HepG2 (cell line): ENCODE measurements around the gene SIAH1.

Source experiments
- FOXC1 ChIP-seq: sonication (generic); formaldehyde crosslinking; IDR thresholded peaks from 2 replicates; pipeline ENCODE4 v1.8.0; 2022; ENCODE audit warnings: mild to moderate bottlenecking, missing genetic modification reagents, borderline replicate concordance
- PHF21A ChIP-seq: sonication (generic); formaldehyde crosslinking; IDR thresholded peaks from 2 replicates; pipeline ENCODE4 v1.5.0; 2020; ENCODE audit warnings: mild to moderate bottlenecking, missing genetic modification reagents
- RXRA ChIP-seq: sonication (generic); formaldehyde crosslinking; IDR thresholded peaks from 2 replicates; pipeline ENCODE4 v1.5.1; 2020; ENCODE audit warnings: missing genetic modification reagents
- SP4 ChIP-seq: sonication (generic); formaldehyde crosslinking; IDR thresholded peaks from 2 replicates; pipeline ENCODE4 v1.8.1; 2023; ENCODE audit warnings: mild to moderate bottlenecking, missing genetic modification reagents
- ZNF274 ChIP-seq: sonication (generic); formaldehyde crosslinking; IDR thresholded peaks from 2 replicates; pipeline ENCODE4 v1.5.1; 2020; ENCODE audit warnings: mild to moderate bottlenecking, missing genetic modification reagents
- ZNF367 ChIP-seq: sonication (generic); formaldehyde crosslinking; IDR thresholded peaks from 2 replicates; pipeline ENCODE4 v1.4.0; 2020; ENCODE audit warnings: missing genetic modification reagents, borderline replicate concordance
- TF ChIP-seq, protein P1 (sequence below): IDR thresholded peaks from 2 replicates; pipeline ENCODE4 v1.6.1; 2016; ENCODE audit warnings: low read depth
- TF ChIP-seq, protein P2 (sequence below): sonication (generic); formaldehyde crosslinking; IDR thresholded peaks from 2 replicates; pipeline ENCODE4 v1.8.1; 2023; ENCODE audit warnings: mild to moderate bottlenecking, moderate library complexity, missing genetic modification reagents
- TF ChIP-seq, protein P3 (sequence below): sonication (generic); formaldehyde crosslinking; IDR thresholded peaks from 2 replicates; pipeline ENCODE4 v1.8.0; 2022; ENCODE audit warnings: missing genetic modification reagents, mild to moderate bottlenecking, moderate library complexity, borderline replicate concordance

DNA sequence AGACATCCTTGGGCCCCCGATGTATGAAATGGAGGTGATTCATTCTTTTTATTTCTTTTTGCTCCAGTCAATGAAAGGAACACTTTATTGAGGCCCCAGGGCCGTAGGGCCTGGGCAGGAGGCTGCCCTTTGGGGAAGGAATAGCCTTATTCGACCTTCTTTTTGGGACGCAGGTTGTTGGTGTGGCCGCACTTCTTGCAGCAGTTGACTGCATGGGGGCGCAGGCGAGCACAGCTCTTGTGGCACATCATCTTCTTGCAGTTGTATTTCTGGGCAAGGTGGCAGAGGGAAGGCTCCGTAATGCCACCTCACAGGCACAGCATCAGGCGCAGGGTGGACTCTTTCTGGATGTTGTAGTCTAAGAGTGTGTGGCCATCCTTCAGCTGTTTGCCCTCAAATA lies 50.9 kb downstream of the SIAH1 start:
- TF ChIP-seq, protein P1, sequence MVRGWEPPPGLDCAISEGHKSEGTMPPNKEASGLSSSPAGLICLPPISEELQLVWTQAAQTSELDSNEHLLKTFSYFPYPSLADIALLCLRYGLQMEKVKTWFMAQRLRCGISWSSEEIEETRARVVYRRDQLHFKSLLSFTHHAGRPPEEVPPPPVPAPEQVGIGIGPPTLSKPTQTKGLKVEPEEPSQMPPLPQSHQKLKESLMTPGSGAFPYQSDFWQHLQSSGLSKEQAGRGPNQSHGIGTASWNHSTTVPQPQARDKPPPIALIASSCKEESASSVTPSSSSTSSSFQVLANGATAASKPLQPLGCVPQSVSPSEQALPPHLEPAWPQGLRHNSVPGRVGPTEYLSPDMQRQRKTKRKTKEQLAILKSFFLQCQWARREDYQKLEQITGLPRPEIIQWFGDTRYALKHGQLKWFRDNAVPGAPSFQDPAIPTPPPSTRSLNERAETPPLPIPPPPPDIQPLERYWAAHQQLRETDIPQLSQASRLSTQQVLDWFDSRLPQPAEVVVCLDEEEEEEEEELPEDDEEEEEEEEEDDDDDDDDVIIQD (CRISPR knock-in tag): no peak
- TF ChIP-seq RXRA (CRISPR knock-in tag) (no peak), PHF21A (CRISPR knock-in tag) (no peak), SP4 (CRISPR knock-in tag) (no peak), ZNF367 (no peak), ZNF274 (no peak), FOXC1 (CRISPR knock-in tag) (no peak)
- TF ChIP-seq, protein P2, sequence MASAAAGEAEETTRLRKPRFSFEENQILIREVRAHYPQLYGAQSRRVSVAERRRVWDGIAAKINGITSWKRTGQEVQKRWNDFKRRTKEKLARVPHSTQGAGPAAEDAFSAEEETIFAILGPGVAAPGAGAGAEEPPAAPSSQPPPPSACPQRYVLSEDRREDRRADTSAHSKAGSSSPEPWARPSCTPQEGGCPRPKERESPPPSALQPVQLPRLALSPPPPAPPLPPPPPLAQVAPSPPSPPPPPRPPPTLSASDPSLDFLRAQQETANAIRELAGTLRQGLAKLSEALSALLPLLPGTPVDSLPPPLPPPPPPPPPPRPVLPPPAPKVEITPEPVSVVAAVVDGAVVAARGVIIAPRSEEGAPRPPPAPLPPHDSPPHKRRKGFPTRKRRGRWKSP (CRISPR knock-in tag): no peak
- TF ChIP-seq, protein P3, sequence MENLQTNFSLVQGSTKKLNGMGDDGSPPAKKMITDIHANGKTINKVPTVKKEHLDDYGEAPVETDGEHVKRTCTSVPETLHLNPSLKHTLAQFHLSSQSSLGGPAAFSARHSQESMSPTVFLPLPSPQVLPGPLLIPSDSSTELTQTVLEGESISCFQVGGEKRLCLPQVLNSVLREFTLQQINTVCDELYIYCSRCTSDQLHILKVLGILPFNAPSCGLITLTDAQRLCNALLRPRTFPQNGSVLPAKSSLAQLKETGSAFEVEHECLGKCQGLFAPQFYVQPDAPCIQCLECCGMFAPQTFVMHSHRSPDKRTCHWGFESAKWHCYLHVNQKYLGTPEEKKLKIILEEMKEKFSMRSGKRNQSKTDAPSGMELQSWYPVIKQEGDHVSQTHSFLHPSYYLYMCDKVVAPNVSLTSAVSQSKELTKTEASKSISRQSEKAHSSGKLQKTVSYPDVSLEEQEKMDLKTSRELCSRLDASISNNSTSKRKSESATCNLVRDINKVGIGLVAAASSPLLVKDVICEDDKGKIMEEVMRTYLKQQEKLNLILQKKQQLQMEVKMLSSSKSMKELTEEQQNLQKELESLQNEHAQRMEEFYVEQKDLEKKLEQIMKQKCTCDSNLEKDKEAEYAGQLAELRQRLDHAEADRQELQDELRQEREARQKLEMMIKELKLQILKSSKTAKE (CRISPR knock-in tag): no peak
